Fibroblast of the conjunctiva (primary cell): ENCODE results near the gene ZFHX3.
"Not testable (repeated sequence)": the region's sequence is repeated elsewhere in the genome, so short reads cannot be mapped to it uniquely, and the experiment has no call there.

Experiments
- DNase-seq: peaks from one replicate; pipeline ENCODE4 v3.0.0-alpha.2; 2010; ENCODE audit warnings: low read depth

ZFHX3 gene

GRCh38 chr16:73047536-73048291, at the start of gene ZFHX3:
Gene ZFHX3, minus strand, starts transcription at chr16:73048128. Its CDS starts 87,983 bp downstream, at chr16:72960145.
- DNase-seq = no peak

GRCh38 chr16:73096510-73096909, 48.6 kb upstream of the ZFHX3 start:
- no peak for DNase-seq

- no peak for DNase-seq
Measured at GRCh38 chr16:73095885-73096421, 48.0 kb upstream of the ZFHX3 start.

- DNase-seq = no peak
Measured at GRCh38 chr16:73095142-73095820, 47.4 kb upstream of the ZFHX3 start.

GRCh38 chr16:73094371-73094770, 46.4 kb upstream of the ZFHX3 start:
- DNase-seq = no peak

- no peak for DNase-seq
Measured at GRCh38 chr16:73093146-73094144, 45.5 kb upstream of the ZFHX3 start.

- DNase-seq = no peak
Measured at GRCh38 chr16:73092236-73092781, 44.4 kb upstream of the ZFHX3 start.

GRCh38 chr16:73091174-73091573, 43.2 kb upstream of the ZFHX3 start:
- no peak for DNase-seq

- DNase-seq = no peak
Measured at GRCh38 chr16:73089420-73089819, 41.5 kb upstream of the ZFHX3 start.

- DNase-seq = no peak
Measured at GRCh38 chr16:73086108-73086507, 38.2 kb upstream of the ZFHX3 start.

GRCh38 chr16:73083271-73083670, 35.3 kb upstream of the ZFHX3 start:
- no peak for DNase-seq

GRCh38 chr16:73082634-73083051, 34.7 kb upstream of the ZFHX3 start:
- peak; percentile 90 for DNase-seq

GRCh38 chr16:73080931-73081330, 33.0 kb upstream of the ZFHX3 start:
- DNase-seq = no peak

GRCh38 chr16:73076324-73076810, 28.4 kb upstream of the ZFHX3 start:
- no peak for DNase-seq

- no peak for DNase-seq
Measured at GRCh38 chr16:73074382-73074781, 26.5 kb upstream of the ZFHX3 start.

- DNase-seq = not testable (repeated sequence)
Measured at GRCh38 chr16:73072051-73072450, 24.1 kb upstream of the ZFHX3 start.

GRCh38 chr16:73071131-73071940, 23.4 kb upstream of the ZFHX3 start:
- no peak for DNase-seq

- no peak for DNase-seq
Measured at GRCh38 chr16:73069581-73070262, 21.8 kb upstream of the ZFHX3 start.

- peak; percentile 87 for DNase-seq
Measured at GRCh38 chr16:73068541-73069401, 20.8 kb upstream of the ZFHX3 start.
